Right renal pelvis (tissue), 4 donors: ENCODE results near the gene MXD1. TPM values are rescaled to one million over a fixed set of nuclear protein-coding genes. Genes with fewer than 3 reads are reported as not detected.

Experiments
- DNase-seq, 4 donors: peaks; one replicate each; pipeline ENCODE4 v3.0.0-alpha.2; 2013; ENCODE audit warnings: low read depth in 4 of 4, low spot score in 3 of 4, missing footprints in 1 of 4
- polyA plus RNA-seq, 4 donors: library from polyadenylated mRNA; unstranded; fragments of 120-200 nt; gene quantifications; one replicate each; pipeline ENCODE4 v1.2.1, GENCODE V29; 2013; ENCODE audit not compliant: insufficient read length in 4 of 4

Gene MXD1
- polyA plus RNA-seq, 4 donors: 10.5 to 15.1 (median 12.2) TPM

DNA sequence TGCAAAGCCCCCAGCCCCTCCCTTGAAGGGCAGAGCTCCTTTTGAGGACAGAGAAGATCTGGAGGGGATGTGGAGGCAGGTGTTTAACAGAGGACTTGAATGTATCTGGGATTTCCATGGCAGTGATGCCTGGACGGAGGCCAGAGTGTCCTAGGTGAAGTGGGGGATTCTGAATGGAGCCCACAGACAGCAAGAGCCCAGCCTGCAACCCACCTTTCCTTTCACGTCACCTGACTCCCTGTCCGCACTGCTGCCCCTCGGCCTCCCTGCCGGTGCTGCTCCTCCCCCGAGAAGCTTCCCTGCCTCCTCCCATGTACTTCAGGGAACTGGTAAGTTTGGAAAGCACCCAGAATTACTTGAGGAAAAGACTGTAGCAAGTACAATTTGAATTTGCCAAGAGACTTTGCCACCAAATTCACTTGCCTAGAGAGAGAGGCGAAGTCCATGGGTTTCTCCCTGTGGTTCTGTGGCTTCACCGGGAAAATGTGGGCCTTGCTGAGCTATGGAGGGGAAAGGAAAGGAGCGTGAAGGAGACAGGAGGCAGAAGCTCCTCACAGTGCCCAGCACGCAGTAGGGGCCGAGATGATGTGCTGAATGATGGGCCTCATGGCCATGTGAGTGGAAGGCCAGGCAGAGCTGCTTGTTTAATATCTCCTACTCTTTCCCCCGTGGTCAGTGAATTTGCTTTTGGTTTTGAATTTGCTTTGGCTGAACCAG is 60.4 kb downstream of the MXD1 start:
- no peak for DNase-seq

DNA sequence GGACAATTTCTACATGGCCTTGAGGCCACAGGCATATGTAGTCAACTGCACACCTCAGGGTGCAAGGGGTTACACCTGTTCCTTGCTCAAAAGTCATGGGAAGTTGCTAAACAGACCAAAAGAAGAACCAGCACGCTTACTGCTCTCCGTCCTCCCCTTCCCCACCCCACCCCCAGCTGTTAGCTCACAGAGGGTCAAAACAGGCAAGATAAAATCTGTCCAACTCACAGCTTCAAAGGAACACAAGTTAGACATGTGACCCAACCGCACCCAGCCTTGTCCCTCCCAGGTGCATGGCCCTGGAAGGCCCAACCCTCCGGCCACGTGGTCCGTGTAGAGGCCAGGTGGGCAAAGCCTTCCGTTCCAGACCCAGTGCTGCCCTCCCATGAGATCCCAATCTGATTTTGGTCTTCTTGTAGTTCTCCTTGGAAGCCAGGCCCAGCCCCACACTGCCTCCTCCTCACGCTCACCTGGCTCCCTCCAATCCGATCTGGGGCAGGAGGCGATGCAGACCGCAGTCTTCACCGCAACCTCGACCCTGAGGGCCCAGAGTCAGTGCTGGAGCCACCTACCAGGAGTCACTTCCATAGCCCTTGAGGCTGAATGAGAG is 61.0 kb downstream of the MXD1 start:
- DNase-seq: no peak

DNA sequence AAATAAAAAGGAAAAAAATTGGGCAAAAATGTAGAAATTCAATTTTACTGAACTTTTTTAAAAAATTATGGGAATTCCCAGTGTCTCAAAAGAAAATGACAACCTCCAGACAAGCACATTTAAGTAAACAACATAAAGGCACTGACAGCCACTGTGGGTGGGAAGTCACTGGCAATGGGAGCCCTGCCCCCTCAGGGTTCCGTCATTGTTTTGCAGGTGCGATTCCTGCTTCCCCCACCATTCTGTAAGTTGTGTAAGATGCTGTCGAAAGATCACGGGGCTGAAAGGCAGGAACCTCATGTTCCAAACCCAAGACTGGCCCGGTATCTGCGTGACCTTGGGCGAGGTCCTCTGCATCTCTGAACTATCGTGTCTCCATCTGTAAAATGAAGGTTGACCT is 62.3 kb downstream of the MXD1 start:
- no peak for DNase-seq

DNA sequence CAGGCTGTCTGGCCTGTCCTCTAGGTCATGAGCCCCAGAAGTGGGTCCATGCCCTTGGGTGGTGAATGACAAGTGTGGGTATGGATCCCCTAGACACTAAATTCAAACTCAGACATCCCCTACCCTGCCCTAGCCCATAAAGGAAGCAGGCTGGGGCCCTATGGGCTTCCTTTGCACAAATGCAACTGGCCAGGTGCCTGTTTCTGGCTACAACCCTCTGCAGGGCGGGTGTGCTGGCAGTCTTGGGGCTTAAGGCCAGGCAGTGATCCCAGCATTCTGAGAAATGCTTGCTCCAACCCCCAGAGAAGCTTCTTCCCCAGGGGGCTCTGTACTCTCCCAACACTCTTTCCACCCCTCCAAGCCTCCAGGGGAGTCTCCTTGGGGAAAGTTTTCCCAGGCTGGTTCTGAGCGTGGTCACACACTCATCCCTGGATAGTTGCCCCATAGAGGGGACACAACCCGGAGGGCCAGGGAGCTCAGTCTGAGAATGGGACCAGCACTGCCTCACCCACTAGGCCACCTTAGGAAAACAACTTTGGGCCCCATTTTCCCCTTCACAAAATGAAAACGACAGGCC is 63.1 kb downstream of the MXD1 start:
- DNase-seq: no peak

DNA sequence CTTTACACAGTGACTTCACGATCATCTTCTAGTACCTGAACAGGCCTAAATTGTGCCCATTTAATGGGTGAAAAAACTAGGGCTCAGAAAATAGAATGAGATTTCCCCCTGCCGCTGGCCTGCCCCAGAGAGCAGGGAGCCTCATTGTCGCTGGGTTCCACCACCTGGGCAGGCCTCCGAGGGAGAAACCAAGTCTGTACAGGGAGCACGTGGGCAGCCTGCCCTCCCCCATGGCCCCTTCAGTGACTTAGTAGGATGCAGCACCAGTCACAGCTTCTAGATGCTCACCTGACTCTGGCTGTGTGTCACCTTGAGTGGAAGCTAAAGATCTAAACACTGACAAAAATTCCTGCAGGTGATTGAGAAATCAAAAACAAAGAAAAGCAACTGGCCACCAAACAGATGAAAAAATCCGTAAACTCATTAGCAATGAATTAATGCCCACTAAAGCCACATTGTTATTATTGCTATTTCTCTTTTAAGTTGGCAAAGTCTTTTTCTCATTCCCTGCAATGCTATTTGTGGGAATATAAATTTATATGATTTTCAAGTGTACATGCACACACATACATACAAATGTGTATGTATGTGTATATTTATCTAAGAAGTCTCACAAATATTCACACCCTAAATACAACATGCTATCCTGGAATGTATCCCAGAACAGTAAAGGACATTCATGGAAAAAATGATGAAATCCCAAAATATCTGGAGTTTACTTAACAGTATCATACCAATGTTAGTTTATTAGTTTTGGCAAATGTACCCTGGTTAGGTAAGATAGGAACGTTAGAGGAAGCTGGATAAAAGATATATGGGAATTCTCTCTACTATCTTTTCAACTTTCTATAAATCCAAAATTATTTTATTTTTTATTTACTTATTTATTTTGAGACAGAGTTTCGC is 65.2 kb downstream of the MXD1 start:
- no peak for DNase-seq

DNA sequence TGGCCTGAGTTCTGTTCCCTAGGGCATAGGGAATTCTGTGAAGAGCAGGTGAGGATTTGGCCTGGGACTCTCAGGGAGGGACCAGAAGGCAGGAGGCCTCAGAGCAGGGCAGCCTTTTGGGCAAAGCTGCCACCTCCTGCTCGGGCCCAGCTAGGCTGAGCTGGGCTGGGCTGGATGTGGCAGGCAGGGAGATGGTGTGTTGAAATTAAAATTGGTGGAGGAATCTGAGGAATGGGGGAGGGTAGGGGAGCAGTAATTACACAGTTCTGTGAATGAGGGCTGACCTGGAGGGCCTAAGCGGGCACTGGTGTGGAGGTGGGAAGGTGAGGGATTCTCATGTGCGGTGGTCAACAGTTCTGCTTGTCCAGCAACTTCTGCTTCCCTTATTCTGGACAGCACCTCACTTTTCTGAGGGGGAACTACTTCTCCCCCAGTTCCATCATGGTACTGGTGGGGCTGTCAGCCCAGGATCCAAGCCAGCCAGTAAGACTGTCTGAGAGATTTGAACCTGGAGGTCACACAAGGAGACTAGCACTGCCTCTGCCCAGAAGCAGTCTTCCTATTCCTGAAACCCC is 68.6 kb downstream of the MXD1 start:
- DNase-seq: no peak

DNA sequence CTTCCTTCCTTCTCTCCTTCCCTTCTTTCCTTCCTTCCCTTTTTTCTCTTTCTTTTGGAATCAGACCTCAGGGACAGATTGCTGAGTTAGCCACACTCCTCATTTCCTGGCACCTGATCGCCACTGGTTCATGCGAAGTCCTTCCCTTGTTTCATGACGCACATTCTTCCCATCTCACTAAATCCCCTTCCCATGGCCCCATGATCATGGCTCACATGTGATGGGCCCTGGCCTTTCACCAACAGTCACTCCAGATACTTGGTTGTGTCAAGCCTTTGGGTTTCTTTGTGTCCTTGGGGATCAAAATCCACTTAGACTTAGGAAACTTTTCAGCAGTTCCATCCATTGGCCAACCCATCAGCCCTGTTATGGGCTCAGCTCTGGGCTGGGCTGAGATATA is 70.3 kb downstream of the MXD1 start:
- DNase-seq: no peak

DNA sequence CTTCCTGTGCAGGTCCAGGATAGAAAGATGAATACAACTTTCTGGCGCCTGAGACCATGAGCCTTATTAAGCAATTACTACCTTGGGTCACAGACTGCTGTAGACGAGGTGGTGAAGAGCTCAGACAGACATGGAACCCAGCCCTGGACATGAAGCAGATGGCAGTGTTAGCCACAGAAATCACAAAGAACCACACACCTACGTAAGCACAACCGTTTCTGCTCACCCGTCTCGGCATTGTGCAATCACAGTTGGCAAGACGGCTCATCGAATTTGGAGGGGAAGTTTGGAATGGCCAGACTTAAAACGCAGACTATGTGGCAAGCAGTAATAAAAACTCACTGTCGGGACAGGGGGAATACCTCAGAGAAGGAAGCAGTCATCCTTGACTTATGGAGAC is 70.8 kb downstream of the MXD1 start:
- DNase-seq: no peak

DNA sequence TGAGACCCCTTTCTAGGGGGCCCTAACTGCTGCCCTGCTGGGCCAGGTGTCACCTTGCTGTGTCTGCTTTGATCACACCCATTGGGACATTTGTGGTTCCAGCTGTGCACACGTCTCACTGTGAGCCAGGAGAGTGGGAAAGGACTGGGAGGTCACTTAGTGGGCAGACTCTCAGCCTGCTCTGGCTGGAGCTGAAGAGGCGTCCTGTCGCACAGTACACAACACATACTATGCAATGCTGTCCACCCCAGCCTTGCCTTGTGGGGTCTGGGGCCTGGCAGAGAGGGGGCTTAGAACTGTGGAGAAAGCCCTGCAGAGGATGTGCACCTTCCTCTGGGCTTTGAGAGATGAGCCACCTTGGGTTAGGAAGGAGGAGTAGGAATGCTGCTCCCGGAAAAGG is 71.8 kb downstream of the MXD1 start:
- DNase-seq: no peak

DNA sequence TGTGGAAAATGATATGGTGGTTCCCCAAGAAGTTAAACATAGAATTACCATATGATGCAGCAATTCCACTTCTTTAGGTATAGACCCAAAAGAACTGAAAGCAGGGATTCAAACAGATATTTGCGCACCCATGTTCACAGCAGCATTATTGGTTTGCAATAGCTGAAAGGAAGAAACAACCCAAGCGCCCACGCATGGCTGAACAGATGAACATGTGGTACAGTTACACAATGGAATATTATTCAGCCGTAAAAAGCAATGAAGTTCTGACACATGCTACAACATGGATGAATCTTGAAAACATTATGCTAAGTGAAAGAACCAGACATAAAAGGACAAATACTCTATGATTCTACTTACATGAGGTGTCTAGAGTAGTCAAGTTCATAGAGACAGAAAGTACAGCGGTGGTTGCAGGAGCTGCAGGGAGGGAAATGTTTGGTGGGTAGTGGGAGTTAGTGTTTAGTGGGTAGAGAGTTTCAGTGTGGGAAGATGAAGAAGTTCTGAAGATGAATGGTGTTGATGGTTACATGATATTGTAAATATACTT is 73.3 kb downstream of the MXD1 start:
- DNase-seq: no peak

DNA sequence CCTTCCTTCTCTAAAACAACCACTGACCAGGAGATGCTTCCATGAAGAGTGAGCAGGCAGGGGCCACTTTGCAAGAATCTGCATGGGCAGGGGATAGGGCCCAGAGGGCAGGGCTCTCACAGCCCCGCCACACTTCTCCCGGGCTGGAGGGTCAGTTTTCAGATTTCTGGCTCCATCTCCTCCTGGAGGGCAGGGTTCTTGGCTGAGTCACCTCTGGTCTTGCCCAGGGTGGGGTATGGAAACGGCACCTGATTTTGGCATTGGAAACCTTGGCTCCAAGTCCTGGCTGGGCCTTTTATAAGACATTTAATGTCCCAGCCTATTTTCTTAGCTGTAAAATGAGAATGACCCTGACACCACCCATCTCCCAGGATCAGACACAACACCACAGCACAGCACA is 74.1 kb downstream of the MXD1 start:
- no peak for DNase-seq

DNA sequence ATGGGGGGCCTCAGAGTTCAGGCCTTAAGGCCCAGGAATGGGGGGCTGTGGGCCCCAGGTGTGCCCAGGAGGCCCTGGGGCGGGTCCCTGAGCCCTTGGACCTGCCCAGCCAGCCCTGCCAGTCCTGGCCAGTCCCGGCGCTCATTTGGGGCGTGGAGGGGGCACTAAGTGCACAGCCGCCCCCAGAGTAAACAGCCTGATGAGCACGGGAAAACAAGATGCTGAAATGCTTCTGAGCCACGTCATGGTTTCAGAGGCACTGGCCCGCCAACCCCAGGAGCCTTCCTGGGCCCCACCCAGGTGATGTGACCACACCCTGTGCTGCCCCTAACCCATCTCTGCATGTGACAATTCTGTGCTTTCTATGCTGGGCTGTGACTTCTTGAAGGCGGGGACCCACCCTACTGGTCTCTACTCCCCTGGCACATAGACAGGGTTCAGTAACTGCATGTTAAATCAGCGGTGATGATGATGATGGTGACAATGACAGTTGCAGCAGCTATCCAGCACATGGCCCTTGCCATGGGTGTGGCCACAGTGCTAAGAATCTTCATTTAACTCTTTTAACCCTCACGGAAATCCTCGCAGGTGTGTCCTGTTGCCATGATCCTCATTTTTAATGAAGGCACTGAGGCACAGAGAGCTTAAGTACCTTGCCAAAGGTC is 74.7 kb downstream of the MXD1 start:
- DNase-seq: no peak

Other genes with a start within 250 kb of the MXD1 start
- gene ANXA4, start 173.0 kb upstream of the MXD1 start, polyA plus RNA-seq: 100 to 1,000 TPM; 255 to 291 (median 256) TPM
- gene GMCL1, start 85.4 kb upstream of the MXD1 start, polyA plus RNA-seq: 10 to 100 TPM; 32.1 to 37.4 (median 35.9) TPM
- 10 to 100 TPM; 70.7 to 84.7 (median 78.4) TPM for gene SNRNP27, start 21.2 kb upstream of the MXD1 start, polyA plus RNA-seq
- gene ASPRV1, start 46.5 kb downstream of the MXD1 start, polyA plus RNA-seq: 1 to 10 TPM; 3.8 to 5.1 (median 4.3) TPM
- 100 to 1,000 TPM; 298 to 339 (median 319) TPM for gene PCBP1, start 172.4 kb downstream of the MXD1 start, polyA plus RNA-seq